CD14-positive monocyte (primary cell): ENCODE results near the gene TECPR1. TPM values are rescaled to one million over a fixed set of nuclear protein-coding genes. Genes with fewer than 3 reads are reported as not detected.
A peak's percentile ranks its signal among the peaks of the same experiment; 100 is the strongest.

ENCODE experiments used
- DNase-seq, 3 donors: peaks; one replicate each; pipeline ENCODE4 v3.0.0-alpha.2; 2011 to 2022
- H2AFZ ChIP-seq: 2 replicates; pipeline ENCODE4 v1.6.0; 2012; ENCODE audit warnings: mild to moderate bottlenecking, low read depth, low read length, inconsistent platforms; ENCODE audit not compliant: insufficient read depth, poor library complexity, severe bottlenecking
- H3K27ac ChIP-seq, 2 donors: 1 replicate in 1 of 2; 2 replicates in 1 of 2; pipeline ENCODE4 v1.5.1; 2012 to 2013; ENCODE audit warnings: low read length in 2 of 2, control low read depth in 1 of 2, inconsistent platforms in 1 of 2, low read depth in 1 of 2, mild to moderate bottlenecking in 1 of 2
- H3K27me3 ChIP-seq, 2 donors: one replicate each; pipeline versions ENCODE4 v1.6.0 to v1.6.1; 2011 to 2013; ENCODE audit warnings: low read length in 2 of 2; ENCODE audit not compliant: control insufficient read depth in 2 of 2, insufficient read depth in 2 of 2
- H3K36me3 ChIP-seq, 2 donors: replicated peaks in 1 of 2; 1 replicate in 1 of 2; 2 replicates in 1 of 2; pipeline versions ENCODE4 v1.5.1 to v1.6.1; 2012 to 2013; ENCODE audit warnings: low read length in 2 of 2, control low read depth in 1 of 2, inconsistent platforms in 1 of 2, mild to moderate bottlenecking in 1 of 2; ENCODE audit not compliant: insufficient read depth in 2 of 2, control insufficient read depth in 1 of 2
- H3K4me1 ChIP-seq, 2 donors: 1 replicate in 1 of 2; 2 replicates in 1 of 2; pipeline versions ENCODE4 v1.5.1 to v1.6.1; 2012 to 2013; ENCODE audit warnings: low read length in 2 of 2, control low read depth in 1 of 2, inconsistent platforms in 1 of 2, mild to moderate bottlenecking in 1 of 2, moderate library complexity in 1 of 2; ENCODE audit not compliant: insufficient read depth in 2 of 2, control insufficient read depth in 1 of 2
- H3K4me2 ChIP-seq: replicated peaks from 2 replicates; pipeline ENCODE3; 2012; ENCODE audit warnings: low read length, moderate library complexity, mild to moderate bottlenecking; ENCODE audit not compliant: poor library complexity, severe bottlenecking; ENCODE audit errors: extremely low read depth
- H3K4me3 ChIP-seq, 3 experiments: fragments of 200-600 bp in 1 of 3; sonication (generic) in 1 of 3; replicated peaks in 1 of 3; 1 replicate in 2 of 3; 2 replicates in 1 of 3; pipeline ENCODE4 v1.5.1; 2011 to 2013; ENCODE audit warnings: low read length in 3 of 3, mild to moderate bottlenecking in 3 of 3, control low read depth in 2 of 3, low read depth in 2 of 3, inconsistent platforms in 1 of 3, moderate library complexity in 1 of 3
- H3K79me2 ChIP-seq: 2 replicates; pipeline ENCODE4 v1.6.0; 2012; ENCODE audit warnings: mild to moderate bottlenecking, control low read depth, inconsistent platforms, low read length, moderate library complexity; ENCODE audit not compliant: insufficient read depth
- H3K9ac ChIP-seq: 2 replicates; pipeline ENCODE4 v1.6.0; 2017; ENCODE audit warnings: low read length, mild to moderate bottlenecking; ENCODE audit not compliant: insufficient read depth, poor library complexity, severe bottlenecking
- H3K9me3 ChIP-seq, 2 donors: replicated peaks in 1 of 2; 1 replicate in 1 of 2; 2 replicates in 1 of 2; pipeline versions ENCODE4 v1.5.1 to v1.6.1; 2012 to 2013; ENCODE audit warnings: low read length in 2 of 2, control low read depth in 1 of 2; ENCODE audit not compliant: control insufficient read depth in 1 of 2, insufficient read depth in 1 of 2
- H4K20me1 ChIP-seq: 2 replicates; pipeline ENCODE4 v1.6.0; 2012; ENCODE audit warnings: mild to moderate bottlenecking, low read length, control low read depth, moderate library complexity; ENCODE audit not compliant: insufficient read depth
- H3K27ac Mint-ChIP-seq, 7 donors: one replicate each; pipeline ENCODE4 v1.8.0; 2020; ENCODE audit warnings: mild to moderate bottlenecking in 7 of 7, mixed read lengths in 7 of 7, moderate library complexity in 6 of 7, inconsistent platforms in 2 of 7
- H3K27me3 Mint-ChIP-seq, 3 donors: one replicate each; pipeline ENCODE4 v1.8.0; 2021 to 2022; ENCODE audit warnings: low read depth in 3 of 3, mild to moderate bottlenecking in 3 of 3, mixed read lengths in 3 of 3, moderate library complexity in 3 of 3, inconsistent platforms in 1 of 3
- H3K36me3 Mint-ChIP-seq, 2 donors: one replicate each; pipeline ENCODE4 v1.8.0; 2020; ENCODE audit warnings: mixed read lengths in 2 of 2, inconsistent platforms in 1 of 2, mild to moderate bottlenecking in 1 of 2
- H3K4me1 Mint-ChIP-seq: one replicate; pipeline ENCODE4 v1.8.0; 2020; ENCODE audit warnings: mild to moderate bottlenecking, mixed read lengths
- H3K4me3 Mint-ChIP-seq, 2 donors: one replicate each; pipeline ENCODE4 v1.8.0; 2020; ENCODE audit warnings: mild to moderate bottlenecking in 2 of 2, mixed read lengths in 2 of 2, moderate library complexity in 1 of 2
- H3K9me3 Mint-ChIP-seq, 7 donors: one replicate each; pipeline ENCODE4 v1.8.0; 2020 to 2022; ENCODE audit warnings: mixed read lengths in 7 of 7, mild to moderate bottlenecking in 6 of 7, moderate library complexity in 6 of 7, inconsistent platforms in 2 of 7
- CTCF ChIP-seq: fragments of 200-600 bp; IDR thresholded peaks from one replicate; pipeline ENCODE4 v1.8.0; 2022; ENCODE audit warnings: antibody characterized with exemption, mild to moderate bottlenecking
- WGBS: methylation state at CpG from one replicate; pipeline ENCODE4 v1.1.5; 2013; ENCODE audit warnings: missing lambda C conversion rate; ENCODE audit not compliant: insufficient coverage; 5-methylcytosine and 5-hydroxymethylcytosine counted together
- intact Hi-C, 2 donors: fragments of 100-400 bp; cut with micrococcal nuclease; formaldehyde crosslinking; loops; one replicate each; pipeline versions ENCODE4 v1.15.0 to v1.15.1; 2023
- polyA plus RNA-seq, 3 donors: library from polyadenylated mRNA; depleted of rRNA in 1 of 3; unstranded in 2 of 3; stranded (reverse) in 1 of 3; fragments of 300-500 nt in 2 of 3; fragments of >200 nt in 1 of 3; fragmentation: Illumina TruSeq in 2 of 3; gene quantifications; 1 replicate in 2 of 3; 2 replicates in 1 of 3; pipeline ENCODE4 v1.2.3, GENCODE V29; 2012 to 2021

TECPR1 gene
- polyA plus RNA-seq, 3 donors = 5.7 to 20.0 (median 10.2) TPM

- H3K9ac ChIP-seq = no peak overlapping the region
- no peaks in the 10 kb centered on the region for H3K27me3 ChIP-seq
- intact Hi-C loops = no loop called here
Measured at GRCh38 chr7:98233219-98234070, 18.6 kb downstream of the TECPR1 start.

GRCh38 chr7:98232799-98233198 lies 19.2 kb downstream of the TECPR1 start:
- Histone ChIP-seq H3K4me2 (no peak overlapping the region), H3K9ac (no peak overlapping the region), H3K79me2 (no peaks in the 10 kb centered on the region), H3K4me3 (no peak overlapping the region), H2AFZ (no peak overlapping the region), H4K20me1 (no peaks in the 10 kb centered on the region), H3K27ac (no peak overlapping the region), H3K9me3 (no peaks in the 10 kb centered on the region), H3K36me3 (peaks cover 64 to 90% of the 10 kb centered on the region in 2 donors), H3K27me3 (no peaks in the 10 kb centered on the region), H3K4me1 (no peaks in the 10 kb centered on the region)
- Mint-ChIP-seq H3K9me3 (no peaks in the 10 kb centered on the region), H3K27ac (no peak overlapping the region), H3K4me3 (no peak overlapping the region), H3K27me3 (no peaks in the 10 kb centered on the region), H3K4me1 (no peaks in the 10 kb centered on the region), H3K36me3 (peaks cover 54 to 84% of the 10 kb centered on the region in 2 donors)
- no peak for DNase-seq
- WGBS = 94% methylated on average over 8 of the region's 16 CpGs
- TF ChIP-seq CTCF = no peak
- intact Hi-C loops = no loop called here

More at GRCh38 chr7:98233219-98234070, 18.6 kb downstream of the TECPR1 start:
- no peak for TF ChIP-seq CTCF
- Histone ChIP-seq H3K27ac (no peak overlapping the region), H3K36me3 (peaks cover 64 to 90% of the 10 kb centered on the region in 2 donors), H3K4me2 (no peak overlapping the region), H3K4me1 (no peaks in the 10 kb centered on the region), H4K20me1 (no peaks in the 10 kb centered on the region), H3K4me3 (no peak overlapping the region), H2AFZ (no peak overlapping the region), H3K79me2 (no peaks in the 10 kb centered on the region), H3K9me3 (no peaks in the 10 kb centered on the region)
- no peaks in the 10 kb centered on the region for H3K27me3 Mint-ChIP-seq
- no peak overlapping the region for H3K4me3 Mint-ChIP-seq
- DNase-seq = no peak
- H3K27ac Mint-ChIP-seq = peak overlapping the region in 1 of 7 donors; percentile 68
- H3K9me3 Mint-ChIP-seq = no peaks in the 10 kb centered on the region
- no peaks in the 10 kb centered on the region for H3K4me1 Mint-ChIP-seq
- WGBS = 95% methylated on average over 22 of the region's 32 CpGs
- peaks cover 55 to 84% of the 10 kb centered on the region in 2 donors for H3K36me3 Mint-ChIP-seq
